ENCODE results near the gene ELMO1.

ELMO1 gene

GRCh38 chr7:36906956-36907635, 541.6 kb downstream of the ELMO1 start:
- no peak for DNase-seq
- no peak for ATAC-seq

- DNase-seq (no peak), ATAC-seq (no peak)
Measured at GRCh38 chr7:36906448-36906847, 542.2 kb downstream of the ELMO1 start.

DNA sequence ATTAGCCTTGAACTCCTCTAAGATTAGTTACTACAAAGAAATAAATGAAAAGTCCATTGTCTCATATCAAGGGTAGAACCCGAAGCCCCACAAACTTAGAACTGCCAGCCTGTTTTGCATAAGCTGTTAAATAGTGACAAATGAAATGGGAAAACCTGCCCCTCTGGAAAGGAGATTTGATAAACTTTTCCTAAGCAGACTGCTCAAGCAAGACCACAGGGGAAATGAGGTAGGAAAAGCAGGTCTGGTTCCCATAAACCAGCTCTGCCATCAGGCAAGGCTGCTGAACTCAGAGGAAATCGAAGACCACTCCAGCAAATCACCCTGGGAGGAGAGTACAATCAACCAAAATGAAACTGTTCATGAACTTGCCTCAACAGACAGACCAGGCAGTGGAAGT, 542.8 kb downstream of the ELMO1 start:
- ATAC-seq (no peak), DNase-seq (no peak)

DNA sequence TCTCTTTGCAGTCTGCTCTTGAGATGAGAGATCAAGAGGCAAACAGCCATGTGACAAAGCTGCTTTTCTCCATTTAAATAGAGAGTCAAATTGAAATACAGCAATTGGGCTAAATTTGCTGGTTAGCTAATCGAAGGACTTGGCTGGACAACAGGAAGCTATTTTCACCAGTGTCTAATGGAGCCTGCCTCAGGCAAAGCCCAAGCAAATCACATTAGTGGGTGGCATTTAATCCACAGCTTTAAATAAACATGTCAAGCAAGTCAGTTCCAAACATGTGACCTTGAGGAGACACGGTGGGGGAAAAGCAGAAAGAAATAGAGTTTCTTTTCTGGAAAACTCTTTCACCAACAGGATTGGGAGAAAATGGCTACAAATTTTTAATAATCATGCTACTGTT, 543.9 kb downstream of the ELMO1 start:
- ATAC-seq, result no peak

GRCh38 chr7:36904101-36904500, 544.6 kb downstream of the ELMO1 start:
- no peak for DNase-seq
- no peak for ATAC-seq

More for the DNA sequence above, 543.9 kb downstream of the ELMO1 start:
- no peak for DNase-seq

GRCh38 chr7:36900988-36901710, 547.5 kb downstream of the ELMO1 start:
- DNase-seq, result no peak
- ATAC-seq, result no peak

DNA sequence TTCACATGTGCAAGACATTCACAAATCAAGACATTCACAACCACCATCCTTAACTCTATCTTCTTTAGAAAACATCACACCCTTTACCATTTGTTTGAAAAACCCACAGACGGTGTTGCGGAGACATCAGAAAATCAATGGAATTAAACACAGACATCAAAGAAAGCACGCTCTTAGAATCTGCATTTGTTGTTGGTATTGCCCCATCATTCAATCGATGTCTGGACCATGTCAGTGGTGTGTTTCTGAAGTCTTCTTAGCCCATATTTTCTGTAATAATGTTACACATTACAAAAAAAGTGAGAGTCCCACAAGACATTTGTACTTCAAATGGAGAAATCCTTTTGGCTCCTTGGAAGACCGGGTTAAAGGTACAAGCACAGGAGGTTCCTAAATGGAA, 550.5 kb downstream of the ELMO1 start:
- ATAC-seq, result no peak
- DNase-seq, result no peak

DNA sequence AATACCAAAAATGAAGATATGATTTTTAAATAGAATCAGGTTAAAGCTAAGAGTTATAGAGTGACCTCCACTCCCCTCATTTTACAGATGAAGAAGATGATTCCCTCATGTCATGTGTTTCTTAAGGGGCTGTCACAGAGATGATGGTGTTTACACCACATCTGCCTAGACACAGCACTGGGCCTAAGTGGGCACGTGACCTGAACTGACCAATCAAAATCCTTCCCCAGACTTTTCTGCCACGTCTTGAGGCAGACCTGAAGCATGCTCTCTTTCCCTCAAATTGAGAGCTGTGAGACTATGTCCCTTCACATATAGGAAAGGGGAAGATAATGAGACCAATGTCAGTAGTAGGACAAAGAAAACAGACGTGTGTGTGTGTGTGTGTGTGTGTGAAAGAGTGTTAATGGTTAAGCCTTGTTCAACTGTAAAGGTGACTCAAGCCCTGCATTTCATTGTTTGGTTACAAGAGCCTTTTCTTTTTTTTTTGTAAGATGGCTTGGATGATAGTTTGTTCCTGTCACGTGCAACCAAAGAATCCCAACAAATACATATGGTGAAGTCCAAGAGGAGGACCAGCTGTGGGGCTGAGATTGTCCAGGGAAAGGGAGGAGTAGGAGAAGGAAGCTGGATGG, 551.6 kb downstream of the ELMO1 start:
- ATAC-seq (no peak), DNase-seq (no peak)

DNA sequence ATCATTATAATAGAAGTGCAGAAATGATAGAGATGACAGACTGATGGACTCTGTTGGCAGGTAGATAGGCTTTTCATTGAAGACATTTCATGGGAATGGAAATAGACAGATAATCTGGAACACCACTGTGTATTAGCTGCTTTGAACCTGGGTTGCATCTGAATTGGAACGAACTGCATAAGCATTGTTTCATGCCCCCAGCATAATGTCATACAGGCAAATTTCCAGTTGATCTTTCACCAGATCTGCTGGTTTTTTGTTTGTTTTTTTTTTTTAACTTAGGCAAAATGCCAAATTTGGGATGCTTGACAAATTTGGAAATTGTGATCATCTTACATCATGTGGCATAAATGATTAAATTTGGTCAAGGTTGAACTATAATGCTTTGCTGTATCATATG, 552.2 kb downstream of the ELMO1 start:
- DNase-seq (no peak), ATAC-seq (no peak)

- DNase-seq (no peak), ATAC-seq (no peak)
Measured at GRCh38 chr7:36895192-36895591, 553.5 kb downstream of the ELMO1 start.

DNA sequence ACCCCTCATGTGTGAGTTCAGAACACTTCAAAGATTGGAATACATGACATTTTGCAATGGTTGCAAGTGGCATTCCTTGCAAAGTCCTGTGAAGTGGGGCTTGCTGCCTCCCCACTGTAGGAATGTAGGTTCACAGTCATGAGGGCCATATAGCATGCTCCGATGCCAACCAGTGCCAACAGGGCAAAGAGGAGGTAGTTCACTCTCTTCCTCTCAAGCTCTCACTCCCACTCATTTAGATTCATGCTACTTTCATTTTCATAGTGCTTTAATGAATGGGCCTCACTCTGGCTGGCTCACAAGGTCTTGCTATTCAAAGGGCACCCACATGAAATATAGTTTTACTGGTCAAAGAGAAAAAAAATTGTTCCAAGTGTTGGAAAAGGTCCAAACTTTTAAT, 554.5 kb downstream of the ELMO1 start:
- DNase-seq (no peak), ATAC-seq (peak; percentile 40)

DNA sequence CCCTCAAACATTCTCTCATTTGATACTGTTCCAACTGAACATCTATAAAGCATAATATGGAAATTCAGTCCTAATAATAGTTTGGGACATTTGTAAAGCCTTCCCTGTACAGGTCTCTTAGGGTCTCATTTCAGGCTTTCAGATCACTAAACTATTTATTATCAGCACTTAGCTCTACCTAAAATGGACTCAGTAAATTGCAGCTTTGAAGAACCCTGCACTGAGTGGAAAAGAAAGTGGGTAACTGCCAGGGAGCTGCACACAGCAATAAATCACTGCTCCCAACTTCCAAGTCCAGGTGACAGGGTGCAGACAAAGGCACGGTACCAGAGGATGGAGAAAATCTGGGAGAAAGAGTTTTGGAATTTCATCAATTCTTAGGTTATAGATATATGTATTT, 559.5 kb downstream of the ELMO1 start:
- DNase-seq (no peak), ATAC-seq (no peak)

DNA sequence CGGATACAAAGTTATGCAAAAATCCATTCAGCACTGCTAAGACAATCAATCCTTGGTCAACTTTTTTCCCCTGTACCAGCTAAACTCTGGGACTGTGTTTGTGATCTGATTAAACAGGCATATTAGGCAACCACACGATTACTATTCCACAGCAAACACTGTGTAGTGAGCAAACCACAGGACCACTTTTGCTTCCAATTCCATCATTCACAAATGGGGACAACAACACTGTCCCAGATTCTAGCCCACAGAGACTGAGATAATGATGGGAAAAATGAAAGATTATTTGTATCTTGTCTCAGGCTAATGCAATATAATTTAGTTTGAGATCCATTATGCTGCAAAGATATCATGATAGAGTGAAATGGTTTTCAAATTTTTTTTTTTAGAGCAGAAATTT, 560.7 kb downstream of the ELMO1 start:
- no peak for ATAC-seq
- no peak for DNase-seq

GRCh38 chr7:36887233-36887632, 561.4 kb downstream of the ELMO1 start:
- DNase-seq (no peak), ATAC-seq (no peak)

- DNase-seq (no peak), ATAC-seq (no peak)
Measured at GRCh38 chr7:36884910-36885309, 563.8 kb downstream of the ELMO1 start.

DNA sequence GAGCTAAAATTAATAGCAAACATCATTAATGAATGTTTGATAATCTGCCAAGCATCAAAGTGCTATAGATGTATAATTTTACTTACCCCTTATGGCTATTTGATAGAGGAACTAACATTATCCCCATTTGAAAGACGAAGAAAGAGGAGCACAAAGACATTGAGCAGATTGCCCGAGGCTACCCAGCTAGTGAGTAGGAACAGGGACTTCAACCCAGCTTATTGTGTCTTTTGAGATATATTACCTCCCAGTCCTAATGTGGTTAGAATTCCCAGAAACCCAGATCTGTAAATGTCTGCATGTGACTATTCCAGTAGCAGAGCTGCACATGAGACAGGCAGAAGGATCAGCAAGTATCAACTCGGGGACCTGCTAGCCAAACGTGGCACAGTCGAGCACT, 564.3 kb downstream of the ELMO1 start:
- no peak for ATAC-seq
- no peak for DNase-seq

DNA sequence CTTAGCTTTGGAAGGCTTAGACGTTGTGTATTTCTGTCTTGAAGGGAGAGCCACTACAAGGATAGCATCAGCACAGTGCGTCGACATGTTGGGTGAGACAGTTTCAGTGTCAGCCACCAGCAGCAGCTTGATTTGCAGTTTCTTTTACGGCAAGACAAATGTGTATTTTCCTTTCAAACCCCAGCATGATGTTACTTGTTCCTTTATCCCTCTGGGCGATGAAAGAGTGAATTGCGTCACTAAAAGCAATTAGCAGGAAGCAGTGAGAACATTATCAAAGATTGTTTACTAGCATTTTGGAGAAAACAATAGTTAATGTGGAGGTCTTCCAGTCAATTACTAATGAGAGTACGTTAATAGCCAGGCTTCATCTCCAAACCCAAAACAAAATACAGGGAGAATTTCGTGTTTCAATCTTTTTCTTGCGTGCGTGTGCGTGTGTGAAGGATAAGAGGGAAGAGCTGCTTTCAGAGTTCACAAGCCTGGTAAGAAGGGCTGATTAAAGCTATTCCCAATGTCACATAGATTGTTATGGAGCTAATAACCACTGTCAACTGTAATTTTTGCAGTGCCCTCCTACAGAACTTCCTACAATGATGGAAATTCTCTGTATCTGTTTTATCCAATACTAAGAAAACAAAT, 567.3 kb downstream of the ELMO1 start:
- no peak for ATAC-seq

GRCh38 chr7:36880108-36880507, 568.6 kb downstream of the ELMO1 start:
- ATAC-seq, result no peak
- DNase-seq, result no peak

More for the DNA sequence above, 567.3 kb downstream of the ELMO1 start:
- DNase-seq, result no peak

GRCh38 chr7:36879021-36879420, 569.6 kb downstream of the ELMO1 start:
- DNase-seq (no peak), ATAC-seq (no peak)

GRCh38 chr7:36878288-36878687, 570.4 kb downstream of the ELMO1 start:
- ATAC-seq (no peak), DNase-seq (no peak)

- ATAC-seq, result no peak
Measured at GRCh38 chr7:36875794-36876193, 572.9 kb downstream of the ELMO1 start.

DNA sequence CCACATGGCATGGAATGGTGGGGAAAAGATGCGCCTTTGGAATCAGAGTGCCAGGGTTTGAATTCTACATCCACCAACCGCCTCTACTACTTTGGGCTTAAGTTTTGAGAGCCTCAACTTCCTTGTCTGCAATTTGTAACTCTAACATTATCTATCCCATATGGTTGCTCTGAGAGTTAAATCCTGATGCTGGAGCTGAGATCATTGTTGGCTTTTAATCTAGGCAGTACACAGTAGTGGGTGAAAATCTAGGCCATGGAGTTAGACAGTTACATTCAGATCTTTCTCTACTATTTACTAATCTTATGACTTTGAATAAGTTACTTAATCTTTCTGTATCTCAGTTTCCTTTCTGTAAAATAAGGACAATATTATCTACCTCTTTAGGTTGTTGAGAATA, 574.6 kb downstream of the ELMO1 start:
- ATAC-seq (no peak), DNase-seq (no peak)

More at GRCh38 chr7:36875794-36876193, 572.9 kb downstream of the ELMO1 start:
- DNase-seq, result no peak

GRCh38 chr7:36871863-36872262, 576.8 kb downstream of the ELMO1 start:
- DNase-seq, result no peak
- ATAC-seq, result peak; percentile 9
